ENCODE data around the gene HAUS1. TPM values are rescaled to one million over a fixed set of nuclear protein-coding genes. Genes with fewer than 3 reads are reported as not detected.

HAUS1 gene
- total and polyA plus RNA-seq, 4 donors, result 4.5 to 17.9 (median 6.5) TPM

DNA sequence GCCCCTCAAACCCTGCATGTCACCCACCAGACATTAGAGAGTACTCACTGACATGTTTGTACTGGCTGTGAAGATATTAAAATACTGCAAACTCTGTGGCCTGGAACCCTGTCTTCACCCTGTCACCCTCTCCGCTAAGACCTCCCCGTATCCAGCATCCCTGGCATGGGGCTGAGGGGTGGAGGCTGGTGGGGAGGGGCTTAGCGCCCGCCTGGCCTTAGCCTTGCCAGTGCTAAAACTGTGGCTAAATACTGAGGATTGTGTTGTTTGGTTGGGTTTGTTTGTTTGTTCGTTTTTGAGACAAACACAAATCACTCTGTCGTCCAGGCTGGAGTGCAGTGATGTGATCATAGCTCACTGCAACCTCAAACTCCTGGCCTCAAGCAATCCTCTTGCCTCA lies 34.0 kb upstream of the HAUS1 start:
- DNase-seq (ENCODE audit: low spot score), result no peak

DNA sequence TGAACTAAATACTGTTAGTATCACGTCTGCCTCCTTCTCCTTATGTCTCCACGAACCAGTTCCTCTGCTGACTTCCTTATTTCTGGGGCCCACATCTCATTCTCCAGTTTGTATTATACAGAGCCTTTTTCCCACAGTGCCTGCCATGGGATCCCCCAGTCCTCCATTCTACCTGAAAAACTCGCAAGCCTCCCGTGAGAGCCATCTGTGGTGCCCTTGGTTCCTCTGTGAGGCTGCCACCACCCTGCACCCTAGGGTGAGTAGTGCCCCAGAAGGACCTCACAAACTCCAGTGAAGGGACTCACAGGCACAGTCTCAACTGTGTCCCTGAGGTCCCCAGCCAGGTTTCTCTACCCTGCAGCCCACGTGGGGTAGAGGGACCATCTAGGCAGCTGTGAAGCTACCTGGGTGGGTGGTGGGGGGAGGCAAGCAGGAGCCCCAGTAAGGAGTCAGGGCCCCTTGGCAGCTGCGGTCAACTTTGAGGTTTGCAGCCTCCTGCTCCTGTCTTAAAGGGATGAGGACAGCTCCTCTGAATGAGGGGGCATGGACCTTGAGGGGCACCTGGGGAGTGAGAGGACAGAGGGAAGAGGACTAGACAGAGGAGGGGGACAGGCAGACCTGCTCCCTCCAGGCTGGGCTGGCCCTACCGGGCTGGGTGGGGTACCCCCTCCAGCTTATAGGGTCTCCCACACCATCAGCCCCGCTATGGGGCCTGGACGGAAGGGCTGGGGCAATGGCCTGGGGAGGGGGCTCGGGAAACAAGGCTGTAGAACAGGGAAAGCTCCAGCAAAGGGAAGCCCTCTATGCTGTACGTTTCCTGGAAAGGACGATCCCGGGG lies 33.2 kb upstream of the HAUS1 start:
- peak overlapping the region; percentile 35 to 58 for H3K27ac ChIP-seq (ENCODE audit: low read depth in 1 of 2, low read length in 2 of 2)
- no peak for DNase-seq (ENCODE audit: low spot score)
- no peaks in the 10 kb centered on the region for H3K36me3 ChIP-seq (ENCODE audit: control insufficient read depth in 4 of 4, insufficient read depth in 3 of 4, low read depth in 1 of 4, low read length in 3 of 4)
- H3K9ac ChIP-seq (ENCODE audit: low read depth in 1 of 2, low read length in 2 of 2), result peak overlapping the region in 1 of 2 donors; percentile 87
- no peaks in the 10 kb centered on the region for H3K27me3 ChIP-seq (ENCODE audit: control insufficient read depth in 4 of 4, insufficient read depth in 4 of 4, low read length in 3 of 4)
- peak overlapping the region; percentile 64 to 92 (median 88) for H3K4me3 ChIP-seq (ENCODE audit: low read depth in 1 of 3, low read length in 3 of 3)
- TF ChIP-seq, protein P1, sequence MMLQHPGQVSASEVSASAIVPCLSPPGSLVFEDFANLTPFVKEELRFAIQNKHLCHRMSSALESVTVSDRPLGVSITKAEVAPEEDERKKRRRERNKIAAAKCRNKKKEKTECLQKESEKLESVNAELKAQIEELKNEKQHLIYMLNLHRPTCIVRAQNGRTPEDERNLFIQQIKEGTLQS (IDR thresholded peaks at IDR 0.05), result no peak
- TF ChIP-seq TAF1 (conservative IDR thresholded peaks at IDR 0.05) (no peak), RXRA (IDR thresholded peaks at IDR 0.05) (no peak), FOXA2 (IDR thresholded peaks at IDR 0.05) (no peak), HNF4G (IDR thresholded peaks at IDR 0.05) (no peak), GABPA (IDR thresholded peaks at IDR 0.05 in 1 of 2, conservative IDR thresholded peaks at IDR 0.05 in 1 of 2) (no peak), RAD21 (IDR thresholded peaks at IDR 0.05) (no peak)
- TF ChIP-seq, protein P2, sequence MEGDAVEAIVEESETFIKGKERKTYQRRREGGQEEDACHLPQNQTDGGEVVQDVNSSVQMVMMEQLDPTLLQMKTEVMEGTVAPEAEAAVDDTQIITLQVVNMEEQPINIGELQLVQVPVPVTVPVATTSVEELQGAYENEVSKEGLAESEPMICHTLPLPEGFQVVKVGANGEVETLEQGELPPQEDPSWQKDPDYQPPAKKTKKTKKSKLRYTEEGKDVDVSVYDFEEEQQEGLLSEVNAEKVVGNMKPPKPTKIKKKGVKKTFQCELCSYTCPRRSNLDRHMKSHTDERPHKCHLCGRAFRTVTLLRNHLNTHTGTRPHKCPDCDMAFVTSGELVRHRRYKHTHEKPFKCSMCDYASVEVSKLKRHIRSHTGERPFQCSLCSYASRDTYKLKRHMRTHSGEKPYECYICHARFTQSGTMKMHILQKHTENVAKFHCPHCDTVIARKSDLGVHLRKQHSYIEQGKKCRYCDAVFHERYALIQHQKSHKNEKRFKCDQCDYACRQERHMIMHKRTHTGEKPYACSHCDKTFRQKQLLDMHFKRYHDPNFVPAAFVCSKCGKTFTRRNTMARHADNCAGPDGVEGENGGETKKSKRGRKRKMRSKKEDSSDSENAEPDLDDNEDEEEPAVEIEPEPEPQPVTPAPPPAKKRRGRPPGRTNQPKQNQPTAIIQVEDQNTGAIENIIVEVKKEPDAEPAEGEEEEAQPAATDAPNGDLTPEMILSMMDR (IDR thresholded peaks at IDR 0.05; ENCODE audit: low read depth, low read length, missing input control), result no peak
- TF ChIP-seq, protein P3, sequence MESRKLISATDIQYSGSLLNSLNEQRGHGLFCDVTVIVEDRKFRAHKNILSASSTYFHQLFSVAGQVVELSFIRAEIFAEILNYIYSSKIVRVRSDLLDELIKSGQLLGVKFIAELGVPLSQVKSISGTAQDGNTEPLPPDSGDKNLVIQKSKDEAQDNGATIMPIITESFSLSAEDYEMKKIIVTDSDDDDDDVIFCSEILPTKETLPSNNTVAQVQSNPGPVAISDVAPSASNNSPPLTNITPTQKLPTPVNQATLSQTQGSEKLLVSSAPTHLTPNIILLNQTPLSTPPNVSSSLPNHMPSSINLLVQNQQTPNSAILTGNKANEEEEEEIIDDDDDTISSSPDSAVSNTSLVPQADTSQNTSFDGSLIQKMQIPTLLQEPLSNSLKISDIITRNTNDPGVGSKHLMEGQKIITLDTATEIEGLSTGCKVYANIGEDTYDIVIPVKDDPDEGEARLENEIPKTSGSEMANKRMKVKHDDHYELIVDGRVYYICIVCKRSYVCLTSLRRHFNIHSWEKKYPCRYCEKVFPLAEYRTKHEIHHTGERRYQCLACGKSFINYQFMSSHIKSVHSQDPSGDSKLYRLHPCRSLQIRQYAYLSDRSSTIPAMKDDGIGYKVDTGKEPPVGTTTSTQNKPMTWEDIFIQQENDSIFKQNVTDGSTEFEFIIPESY (IDR thresholded peaks at IDR 0.05), result no peak
- TF ChIP-seq, protein P4, sequence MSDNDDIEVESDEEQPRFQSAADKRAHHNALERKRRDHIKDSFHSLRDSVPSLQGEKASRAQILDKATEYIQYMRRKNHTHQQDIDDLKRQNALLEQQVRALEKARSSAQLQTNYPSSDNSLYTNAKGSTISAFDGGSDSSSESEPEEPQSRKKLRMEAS (IDR thresholded peaks at IDR 0.05), result no peak
- TF ChIP-seq, protein P5, sequence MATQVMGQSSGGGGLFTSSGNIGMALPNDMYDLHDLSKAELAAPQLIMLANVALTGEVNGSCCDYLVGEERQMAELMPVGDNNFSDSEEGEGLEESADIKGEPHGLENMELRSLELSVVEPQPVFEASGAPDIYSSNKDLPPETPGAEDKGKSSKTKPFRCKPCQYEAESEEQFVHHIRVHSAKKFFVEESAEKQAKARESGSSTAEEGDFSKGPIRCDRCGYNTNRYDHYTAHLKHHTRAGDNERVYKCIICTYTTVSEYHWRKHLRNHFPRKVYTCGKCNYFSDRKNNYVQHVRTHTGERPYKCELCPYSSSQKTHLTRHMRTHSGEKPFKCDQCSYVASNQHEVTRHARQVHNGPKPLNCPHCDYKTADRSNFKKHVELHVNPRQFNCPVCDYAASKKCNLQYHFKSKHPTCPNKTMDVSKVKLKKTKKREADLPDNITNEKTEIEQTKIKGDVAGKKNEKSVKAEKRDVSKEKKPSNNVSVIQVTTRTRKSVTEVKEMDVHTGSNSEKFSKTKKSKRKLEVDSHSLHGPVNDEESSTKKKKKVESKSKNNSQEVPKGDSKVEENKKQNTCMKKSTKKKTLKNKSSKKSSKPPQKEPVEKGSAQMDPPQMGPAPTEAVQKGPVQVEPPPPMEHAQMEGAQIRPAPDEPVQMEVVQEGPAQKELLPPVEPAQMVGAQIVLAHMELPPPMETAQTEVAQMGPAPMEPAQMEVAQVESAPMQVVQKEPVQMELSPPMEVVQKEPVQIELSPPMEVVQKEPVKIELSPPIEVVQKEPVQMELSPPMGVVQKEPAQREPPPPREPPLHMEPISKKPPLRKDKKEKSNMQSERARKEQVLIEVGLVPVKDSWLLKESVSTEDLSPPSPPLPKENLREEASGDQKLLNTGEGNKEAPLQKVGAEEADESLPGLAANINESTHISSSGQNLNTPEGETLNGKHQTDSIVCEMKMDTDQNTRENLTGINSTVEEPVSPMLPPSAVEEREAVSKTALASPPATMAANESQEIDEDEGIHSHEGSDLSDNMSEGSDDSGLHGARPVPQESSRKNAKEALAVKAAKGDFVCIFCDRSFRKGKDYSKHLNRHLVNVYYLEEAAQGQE (IDR thresholded peaks at IDR 0.05), result no peak
- 38% methylated on average over 13 of the region's 13 CpGs for WGBS
- peaks cover 8 to 35% (median 24%) of the 10 kb centered on the region in 4 donors for H3K4me1 ChIP-seq (ENCODE audit: control insufficient read depth in 4 of 4, insufficient read depth in 4 of 4, low read length in 3 of 4)
- H3K9me3 ChIP-seq (ENCODE audit: control insufficient read depth in 4 of 4, low read length in 3 of 4), result no peaks in the 10 kb centered on the region

More for the DNA sequence above, 34.0 kb upstream of the HAUS1 start:
- no peak overlapping the region for H3K9ac ChIP-seq (ENCODE audit: low read depth in 1 of 2, low read length in 2 of 2)
- no peaks in the 10 kb centered on the region for H3K36me3 ChIP-seq (ENCODE audit: control insufficient read depth in 4 of 4, insufficient read depth in 3 of 4, low read depth in 1 of 4, low read length in 3 of 4)
- H3K27ac ChIP-seq (ENCODE audit: low read depth in 1 of 2, low read length in 2 of 2), result no peak overlapping the region
- H3K4me3 ChIP-seq (ENCODE audit: low read depth in 1 of 3, low read length in 3 of 3), result no peak overlapping the region
- 72% methylated on average over 6 of the region's 6 CpGs for WGBS
- no peaks in the 10 kb centered on the region for H3K9me3 ChIP-seq (ENCODE audit: control insufficient read depth in 4 of 4, low read length in 3 of 4)
- H3K27me3 ChIP-seq (ENCODE audit: control insufficient read depth in 4 of 4, insufficient read depth in 4 of 4, low read length in 3 of 4), result no peaks in the 10 kb centered on the region
- TF ChIP-seq FOXA2 (IDR thresholded peaks at IDR 0.05), result no peak
- TF ChIP-seq, protein P2 (IDR thresholded peaks at IDR 0.05; ENCODE audit: low read depth, low read length, missing input control), result no peak
- no peak for TF ChIP-seq HNF4A (conservative IDR thresholded peaks at IDR 0.05)
- TF ChIP-seq, protein P3 (IDR thresholded peaks at IDR 0.05), result no peak
- no peak for TF ChIP-seq HNF4G (IDR thresholded peaks at IDR 0.05)
- TF ChIP-seq RAD21 (IDR thresholded peaks at IDR 0.05), result no peak
- TF ChIP-seq, protein P4 (IDR thresholded peaks at IDR 0.05), result no peak
- H3K4me1 ChIP-seq (ENCODE audit: control insufficient read depth in 4 of 4, insufficient read depth in 4 of 4, low read length in 3 of 4), result peaks cover 8 to 35% (median 24%) of the 10 kb centered on the region in 4 donors
